ENCODE data around the gene MYO5B.

- TF ChIP-seq CTCF (IDR thresholded peaks at IDR 0.05; ENCODE audit: low read depth, low read length, missing input control) (no peak), ZBTB33 (IDR thresholded peaks at IDR 0.05) (no peak), RAD21 (IDR thresholded peaks at IDR 0.05) (no peak), YY1 (IDR thresholded peaks at IDR 0.05) (no peak), ATF3 (IDR thresholded peaks at IDR 0.05) (no peak), MAX (IDR thresholded peaks at IDR 0.05) (no peak), TAF1 (conservative IDR thresholded peaks at IDR 0.05) (no peak), NR2F2 (IDR thresholded peaks at IDR 0.05) (no peak), HNF4G (IDR thresholded peaks at IDR 0.05) (no peak), JUND (IDR thresholded peaks at IDR 0.05) (no peak)
Measured at GRCh38 chr18:50061876-50062517, 132.9 kb downstream of the MYO5B start.

Measured in liver (tissue), 3 donors.